ENCODE results near the gene MICAL3.

The MICAL3 gene

GRCh38 chr22:17791196-17791595 lies 233.2 kb downstream of the MICAL3 start:
- TF ChIP-seq, protein P1, sequence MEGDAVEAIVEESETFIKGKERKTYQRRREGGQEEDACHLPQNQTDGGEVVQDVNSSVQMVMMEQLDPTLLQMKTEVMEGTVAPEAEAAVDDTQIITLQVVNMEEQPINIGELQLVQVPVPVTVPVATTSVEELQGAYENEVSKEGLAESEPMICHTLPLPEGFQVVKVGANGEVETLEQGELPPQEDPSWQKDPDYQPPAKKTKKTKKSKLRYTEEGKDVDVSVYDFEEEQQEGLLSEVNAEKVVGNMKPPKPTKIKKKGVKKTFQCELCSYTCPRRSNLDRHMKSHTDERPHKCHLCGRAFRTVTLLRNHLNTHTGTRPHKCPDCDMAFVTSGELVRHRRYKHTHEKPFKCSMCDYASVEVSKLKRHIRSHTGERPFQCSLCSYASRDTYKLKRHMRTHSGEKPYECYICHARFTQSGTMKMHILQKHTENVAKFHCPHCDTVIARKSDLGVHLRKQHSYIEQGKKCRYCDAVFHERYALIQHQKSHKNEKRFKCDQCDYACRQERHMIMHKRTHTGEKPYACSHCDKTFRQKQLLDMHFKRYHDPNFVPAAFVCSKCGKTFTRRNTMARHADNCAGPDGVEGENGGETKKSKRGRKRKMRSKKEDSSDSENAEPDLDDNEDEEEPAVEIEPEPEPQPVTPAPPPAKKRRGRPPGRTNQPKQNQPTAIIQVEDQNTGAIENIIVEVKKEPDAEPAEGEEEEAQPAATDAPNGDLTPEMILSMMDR (conservative IDR thresholded peaks at IDR 0.05; ENCODE audit: low read length) = no peak
- no peak for DNase-seq (ENCODE audit: low read depth)
- H3K4me3 ChIP-seq (ENCODE audit: low read length) = no peak overlapping the region

DNA sequence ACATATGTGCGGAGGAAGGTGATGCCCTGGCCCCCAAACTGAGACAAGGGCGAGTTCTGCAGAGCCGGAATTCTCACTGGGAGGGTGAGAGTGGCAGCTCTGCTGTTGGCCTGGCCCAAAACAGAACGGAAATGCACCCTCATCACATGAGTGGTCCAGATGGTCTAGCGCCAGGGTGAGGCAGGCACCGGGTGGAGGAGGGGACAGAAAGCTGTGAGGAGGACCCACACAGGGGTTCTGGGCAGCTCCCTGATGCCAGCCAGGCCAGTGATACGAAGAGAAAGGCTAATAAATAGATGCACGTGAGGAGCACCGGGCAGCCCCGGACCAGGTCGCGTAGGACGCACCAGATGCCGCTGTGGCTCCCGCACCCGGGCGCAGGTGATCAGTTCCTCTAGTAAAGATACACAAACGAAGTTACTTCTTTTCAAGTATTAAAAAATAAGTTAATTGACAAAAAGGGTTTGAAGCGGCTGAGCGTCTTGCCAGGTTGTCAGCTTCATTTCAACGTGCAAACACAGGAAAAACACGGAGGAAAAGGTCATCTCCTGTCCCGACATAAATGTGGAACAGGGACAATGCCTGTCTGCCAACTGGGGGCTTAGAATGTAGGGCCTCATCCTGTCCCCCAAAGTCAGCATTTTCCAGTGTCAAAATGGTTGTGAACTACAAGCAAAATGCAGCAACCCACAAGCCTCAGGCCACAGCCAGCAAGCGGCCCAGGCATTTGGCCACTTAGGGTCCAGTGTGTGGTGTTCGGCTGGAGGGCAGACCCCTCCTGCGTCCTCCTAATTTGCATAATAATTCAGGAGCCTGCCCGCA lies 234.8 kb downstream of the MICAL3 start:
- H3K4me3 ChIP-seq (ENCODE audit: low read length) = no peak overlapping the region
- DNase-seq (ENCODE audit: low read depth) = no peak
- TF ChIP-seq, protein P1 (conservative IDR thresholded peaks at IDR 0.05; ENCODE audit: low read length) = no peak

GRCh38 chr22:17788528-17789378 lies 235.6 kb downstream of the MICAL3 start:
- TF ChIP-seq, protein P1 (conservative IDR thresholded peaks at IDR 0.05; ENCODE audit: low read length) = no peak
- H3K4me3 ChIP-seq (ENCODE audit: low read length) = no peak overlapping the region
- no peak for DNase-seq (ENCODE audit: low read depth)

DNA sequence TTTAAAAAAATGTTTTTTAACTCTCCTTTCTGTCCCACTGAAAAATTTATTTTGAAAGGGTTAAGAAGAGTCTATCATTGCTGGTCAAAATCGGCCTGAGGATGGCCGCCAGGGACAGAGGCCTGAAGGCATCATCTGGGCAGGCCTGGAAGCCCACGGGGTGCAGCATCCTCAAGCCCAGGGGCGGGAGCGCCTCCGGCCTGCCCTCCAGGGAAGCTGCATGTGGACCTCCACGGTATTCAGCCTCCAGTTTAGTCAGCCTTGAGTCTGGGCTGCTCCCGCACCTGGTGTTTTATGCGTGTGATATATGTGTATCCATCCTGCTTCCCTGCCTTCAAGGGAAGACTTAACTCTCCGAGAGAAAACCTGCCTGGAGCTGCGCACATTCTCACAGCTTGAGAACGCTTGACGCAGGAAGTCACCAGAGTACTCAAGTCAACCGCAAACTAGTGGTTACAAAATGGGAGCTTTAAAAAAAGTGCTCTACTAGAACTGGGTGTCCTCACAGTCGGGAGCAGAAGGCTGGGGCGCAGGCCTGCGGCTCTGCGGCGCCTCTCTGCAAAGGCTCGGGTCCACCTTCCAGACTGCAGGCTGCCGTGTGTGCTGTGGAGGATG lies 236.5 kb downstream of the MICAL3 start:
- H3K4me3 ChIP-seq (ENCODE audit: low read length) = no peak overlapping the region
- TF ChIP-seq, protein P1 (conservative IDR thresholded peaks at IDR 0.05; ENCODE audit: low read length) = no peak
- no peak for DNase-seq (ENCODE audit: low read depth)

- DNase-seq (ENCODE audit: low read depth) = no peak
- TF ChIP-seq, protein P1 (conservative IDR thresholded peaks at IDR 0.05; ENCODE audit: low read length) = no peak
- no peak overlapping the region for H3K4me3 ChIP-seq (ENCODE audit: low read length)
Measured at GRCh38 chr22:17787241-17787640, 237.1 kb downstream of the MICAL3 start.

- H3K4me3 ChIP-seq (ENCODE audit: low read length) = no peak overlapping the region
- DNase-seq (ENCODE audit: low read depth) = no peak
- TF ChIP-seq, protein P1 (conservative IDR thresholded peaks at IDR 0.05; ENCODE audit: low read length) = no peak
Measured at GRCh38 chr22:17786435-17787161, 237.8 kb downstream of the MICAL3 start.
